Mesodermal cell (in vitro differentiated cells): Measurements from ENCODE around the gene PDP2.
A peak's percentile ranks its signal among the peaks of the same experiment; 100 is the strongest.

Source experiments
- H3K27ac ChIP-seq: 2 replicates; pipeline ENCODE4 v1.7.0; 2013; ENCODE audit warnings: mild to moderate bottlenecking, low read depth, low read length, moderate library complexity; ENCODE audit not compliant: severe bottlenecking
- H3K36me3 ChIP-seq: 2 replicates; pipeline ENCODE4 v1.7.1; 2013; ENCODE audit warnings: mild to moderate bottlenecking, low read length, moderate library complexity; ENCODE audit not compliant: control insufficient read depth, insufficient read depth
- H3K4me1 ChIP-seq: one replicate; pipeline ENCODE4 v1.7.1; 2013; ENCODE audit warnings: mild to moderate bottlenecking, low read length; ENCODE audit not compliant: insufficient read depth, control insufficient read depth, poor library complexity, severe bottlenecking
- H3K4me3 ChIP-seq: 2 replicates; pipeline ENCODE4 v1.7.0; 2013; ENCODE audit warnings: low read length, control low read depth, mild to moderate bottlenecking; ENCODE audit not compliant: insufficient read depth, poor library complexity, severe bottlenecking; ENCODE audit errors: extremely low read depth
- H3K9me3 ChIP-seq: 2 replicates; pipeline ENCODE4 v1.7.1; 2013; ENCODE audit warnings: mild to moderate bottlenecking, low read length, moderate library complexity; ENCODE audit not compliant: control insufficient read depth
- WGBS, 2 experiments: methylation state at CpG; one replicate each; pipeline ENCODE4 v1.1.5; 2013; ENCODE audit warnings: missing lambda C conversion rate in 2 of 2; ENCODE audit not compliant: insufficient coverage in 2 of 2; 5-methylcytosine and 5-hydroxymethylcytosine counted together

PDP2 gene

GRCh38 chr16:66920924-66921680 is 40.8 kb downstream of the PDP2 start:
- no peak overlapping the region for H3K27ac ChIP-seq
- H3K4me1 ChIP-seq, result peaks cover 4% of the 10 kb centered on the region
- 73 to 91% methylated on average over 3 to 7 of the region's 9 CpGs for WGBS, 2 experiments
- H3K9me3 ChIP-seq, result no peaks in the 10 kb centered on the region
- H3K36me3 ChIP-seq, result no peaks in the 10 kb centered on the region
- no peak overlapping the region for H3K4me3 ChIP-seq

- no peak overlapping the region for H3K27ac ChIP-seq
- peaks cover 7% of the 10 kb centered on the region for H3K4me1 ChIP-seq
- H3K36me3 ChIP-seq, result no peaks in the 10 kb centered on the region
- 89 to 94% methylated on average over 31 to 42 of the region's 42 CpGs for WGBS, 2 experiments
- no peaks in the 10 kb centered on the region for H3K9me3 ChIP-seq
- no peak overlapping the region for H3K4me3 ChIP-seq
Measured at GRCh38 chr16:66921729-66922450, 41.6 kb downstream of the PDP2 start.

GRCh38 chr16:66923247-66923731 is 43.0 kb downstream of the PDP2 start:
- Histone ChIP-seq H3K4me3 (no peak overlapping the region), H3K27ac (no peak overlapping the region), H3K4me1 (peaks cover 9% of the 10 kb centered on the region), H3K9me3 (no peaks in the 10 kb centered on the region), H3K36me3 (no peaks in the 10 kb centered on the region)
- 84 to 88% methylated on average over 15 to 16 of the region's 18 CpGs for WGBS, 2 experiments

- Histone ChIP-seq H3K27ac (no peak overlapping the region), H3K4me3 (no peak overlapping the region), H3K36me3 (no peaks in the 10 kb centered on the region), H3K4me1 (peaks cover 9% of the 10 kb centered on the region), H3K9me3 (no peaks in the 10 kb centered on the region)
- WGBS, 2 experiments, result 97 to 100% methylated on average over 2 of the region's 3 CpGs
Measured at GRCh38 chr16:66923866-66924265, 43.6 kb downstream of the PDP2 start.

- H3K36me3 ChIP-seq, result no peaks in the 10 kb centered on the region
- H3K27ac ChIP-seq, result no peak overlapping the region
- peaks cover 9% of the 10 kb centered on the region for H3K4me1 ChIP-seq
- WGBS, 2 experiments, result 6% methylated on average over 62 to 68 of the region's 72 CpGs
- no peaks in the 10 kb centered on the region for H3K9me3 ChIP-seq
- H3K4me3 ChIP-seq, result peak overlapping the region; percentile 20
Measured at GRCh38 chr16:66924527-66925321, 44.4 kb downstream of the PDP2 start.

- Histone ChIP-seq H3K27ac (no peak within 1 kb of the TSS), H3K9me3 (no peaks in the 10 kb centered on the region)
Measured at GRCh38 chr16:66925322-66925840, 45.1 kb downstream of the PDP2 start, which contains the start of gene RRAD. Gene RRAD (minus strand): TSS chr16:66925535. CDS start chr16:66925179, 356 bp downstream.

GRCh38 chr16:66926171-66926947 is 46.0 kb downstream of the PDP2 start:
- Histone ChIP-seq H3K4me1 (peaks cover 5% of the 10 kb centered on the region), H3K36me3 (peaks cover 3% of the 10 kb centered on the region), H3K4me3 (no peak overlapping the region), H3K9me3 (no peaks in the 10 kb centered on the region), H3K27ac (no peak overlapping the region)
- WGBS, 2 experiments, result 84% methylated on average over 4 to 5 of the region's 5 CpGs

More at GRCh38 chr16:66925322-66925840, 45.1 kb downstream of the PDP2 start, which contains the start of gene RRAD:
- Histone ChIP-seq H3K36me3 (peaks cover 2% of the 10 kb centered on the region), H3K4me3 (peak within 1 kb of the TSS; percentile 20), H3K4me1 (peaks cover 5% of the 10 kb centered on the region)
- WGBS, 2 experiments, result 8% methylated on average over 20 to 26 of the region's 42 CpGs

GRCh38 chr16:66926961-66927436 is 46.7 kb downstream of the PDP2 start:
- Histone ChIP-seq H3K27ac (no peak overlapping the region), H3K4me1 (peaks cover 5% of the 10 kb centered on the region), H3K4me3 (no peak overlapping the region), H3K36me3 (peaks cover 9% of the 10 kb centered on the region), H3K9me3 (no peaks in the 10 kb centered on the region)
- 57 to 67% methylated on average over 1 to 2 of the region's 3 CpGs for WGBS, 2 experiments

- no peak overlapping the region for H3K4me3 ChIP-seq
- no peaks in the 10 kb centered on the region for H3K9me3 ChIP-seq
- H3K36me3 ChIP-seq, result peaks cover 17% of the 10 kb centered on the region
- WGBS, 2 experiments, result 93% methylated on average over 8 of the region's 8 CpGs
- no peak overlapping the region for H3K27ac ChIP-seq
- H3K4me1 ChIP-seq, result peaks cover 5% of the 10 kb centered on the region
Measured at GRCh38 chr16:66927918-66928649, 47.8 kb downstream of the PDP2 start.
